HG02623 (cell line): Measurements from ENCODE around the gene PYGB.
"Not testable (repeated sequence)": the region's sequence is repeated elsewhere in the genome, so short reads cannot be mapped to it uniquely, and the experiment has no call there.

ENCODE experiments used
- ATAC-seq: cut with Tn5 transposase; IDR thresholded peaks from one replicate; pipeline ENCODE4 v1.9.1; 2021; ENCODE audit warnings: moderate library complexity; ENCODE audit not compliant: unreplicated experiment

The PYGB gene

GRCh38 chr20:25310268-25310920, 62.5 kb downstream of the PYGB start:
- ATAC-seq: peak; percentile 91

DNA sequence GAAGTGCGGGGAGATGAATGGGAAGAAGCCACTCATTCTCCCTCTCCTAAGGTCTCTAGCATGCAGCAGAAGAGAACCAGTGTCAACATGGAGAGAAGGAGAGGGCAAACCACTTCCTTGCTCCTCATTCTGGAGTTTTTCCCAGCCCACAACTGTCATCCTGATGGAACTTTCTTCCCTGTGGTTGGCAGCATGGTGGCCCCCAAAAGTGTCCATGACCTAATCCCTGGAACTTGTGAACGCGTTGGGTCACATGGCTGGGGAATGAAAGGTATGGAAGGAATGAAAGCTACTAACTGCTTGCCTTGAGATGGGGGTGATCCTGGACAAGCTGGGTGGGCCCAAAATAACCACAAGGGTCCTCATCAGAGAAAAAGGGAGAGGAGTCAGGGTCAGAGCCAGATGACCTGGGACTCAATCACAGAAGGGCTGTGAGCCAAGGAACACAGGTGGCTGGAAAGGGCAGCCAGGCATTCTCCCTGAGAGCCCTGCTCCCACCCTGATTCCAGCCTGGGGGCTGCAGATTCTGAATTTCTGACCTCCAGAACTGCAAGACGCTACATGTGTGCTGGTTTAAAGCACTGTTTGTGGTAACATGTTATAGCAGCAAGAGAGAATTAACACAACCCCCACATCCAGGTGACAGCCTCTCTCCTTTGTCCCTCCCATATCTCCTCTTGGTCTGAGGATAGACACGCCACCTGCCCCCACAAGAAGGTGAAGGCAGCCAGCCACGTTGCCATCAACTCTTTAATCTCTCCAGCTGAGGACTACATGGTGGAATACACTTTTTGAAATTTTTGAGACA, 63.2 kb downstream of the PYGB start:
- no peak for ATAC-seq

- not testable (repeated sequence) for ATAC-seq
These were observed 64.8 kb downstream of the PYGB start for GRCh38 chr20:25312716-25313115.

- no peak for ATAC-seq
These were observed 65.7 kb downstream of the PYGB start for GRCh38 chr20:25313593-25313992.

DNA sequence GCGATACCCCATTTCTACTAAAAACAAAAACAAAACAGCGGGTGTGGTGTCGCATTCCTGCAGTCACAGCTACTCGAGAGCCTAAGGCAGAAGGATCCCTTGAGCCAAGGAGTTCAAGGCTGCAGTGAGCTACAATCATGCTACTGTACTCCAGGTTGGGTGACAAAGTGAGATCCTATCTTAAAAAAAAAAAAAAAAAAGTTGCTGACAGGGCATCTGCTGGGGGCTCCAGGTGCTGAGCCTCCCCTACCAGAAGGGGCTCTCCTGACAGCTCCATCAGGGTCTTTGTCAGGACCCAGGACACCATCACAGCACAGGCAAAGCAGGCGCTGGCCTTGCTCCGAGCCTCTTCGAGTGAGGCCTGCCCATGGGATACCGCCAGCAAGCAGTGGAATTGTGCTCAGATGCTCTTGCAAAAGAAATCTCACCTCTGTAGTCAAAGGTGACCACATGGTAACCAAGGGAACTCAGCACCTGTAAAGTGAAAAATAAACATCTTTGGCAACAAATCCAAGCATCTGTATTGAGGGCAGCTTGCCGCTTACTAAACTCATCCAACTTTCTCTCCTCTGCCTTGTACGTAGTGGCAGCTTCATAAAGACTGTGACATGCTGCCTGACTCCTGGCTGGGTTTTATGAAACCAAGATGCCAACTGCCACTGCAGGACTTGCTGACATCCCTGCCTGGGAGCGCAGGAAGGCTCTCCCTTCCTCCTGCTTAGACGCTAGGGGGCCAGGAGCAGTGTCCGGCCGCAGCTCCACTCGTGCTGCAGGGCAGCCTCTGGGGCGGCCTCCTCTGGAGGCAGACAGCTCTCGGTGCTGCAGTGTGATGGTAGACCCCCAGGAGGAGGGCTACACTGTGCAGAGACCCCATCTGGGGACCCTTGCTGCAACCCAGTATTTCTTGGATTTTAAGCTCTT, 66.9 kb downstream of the PYGB start:
- no peak for ATAC-seq

- no peak for ATAC-seq
These were observed 67.7 kb downstream of the PYGB start for GRCh38 chr20:25315418-25316210.

DNA sequence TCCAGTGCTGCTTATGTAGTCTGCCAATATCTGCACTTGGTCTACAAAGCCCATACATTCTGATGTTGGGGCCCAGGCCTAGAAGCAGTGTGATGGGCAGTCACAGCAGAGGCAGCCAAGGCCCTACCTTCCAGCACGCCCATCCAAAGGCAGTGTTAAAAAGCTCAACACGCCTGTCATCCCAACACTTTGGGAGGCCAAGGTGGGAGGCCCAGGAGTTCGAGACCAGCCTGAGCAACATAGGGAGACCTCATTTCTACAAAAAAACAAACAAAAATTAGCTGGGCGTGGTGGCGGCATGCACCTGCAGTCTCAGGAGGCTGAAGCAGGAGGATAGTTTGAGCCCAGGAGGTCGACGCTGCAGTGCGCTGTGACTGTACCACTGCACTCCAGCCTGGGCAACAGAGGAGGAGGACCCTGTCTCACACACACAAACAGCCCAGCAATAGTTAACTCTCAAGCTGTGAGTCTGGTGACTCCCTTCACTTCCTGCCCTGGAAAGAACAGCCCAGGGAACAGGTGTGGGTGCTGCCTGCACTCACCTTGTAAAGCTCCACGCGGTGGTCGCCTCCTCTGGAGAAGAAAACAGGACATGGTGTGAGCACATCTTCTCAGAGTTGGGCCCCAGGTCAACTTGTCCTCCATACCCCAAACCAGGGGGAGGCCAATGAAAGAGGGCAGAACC, 68.8 kb downstream of the PYGB start:
- no peak for ATAC-seq

- no peak for ATAC-seq
These were observed 69.6 kb downstream of the PYGB start for GRCh38 chr20:25317351-25318075.

DNA sequence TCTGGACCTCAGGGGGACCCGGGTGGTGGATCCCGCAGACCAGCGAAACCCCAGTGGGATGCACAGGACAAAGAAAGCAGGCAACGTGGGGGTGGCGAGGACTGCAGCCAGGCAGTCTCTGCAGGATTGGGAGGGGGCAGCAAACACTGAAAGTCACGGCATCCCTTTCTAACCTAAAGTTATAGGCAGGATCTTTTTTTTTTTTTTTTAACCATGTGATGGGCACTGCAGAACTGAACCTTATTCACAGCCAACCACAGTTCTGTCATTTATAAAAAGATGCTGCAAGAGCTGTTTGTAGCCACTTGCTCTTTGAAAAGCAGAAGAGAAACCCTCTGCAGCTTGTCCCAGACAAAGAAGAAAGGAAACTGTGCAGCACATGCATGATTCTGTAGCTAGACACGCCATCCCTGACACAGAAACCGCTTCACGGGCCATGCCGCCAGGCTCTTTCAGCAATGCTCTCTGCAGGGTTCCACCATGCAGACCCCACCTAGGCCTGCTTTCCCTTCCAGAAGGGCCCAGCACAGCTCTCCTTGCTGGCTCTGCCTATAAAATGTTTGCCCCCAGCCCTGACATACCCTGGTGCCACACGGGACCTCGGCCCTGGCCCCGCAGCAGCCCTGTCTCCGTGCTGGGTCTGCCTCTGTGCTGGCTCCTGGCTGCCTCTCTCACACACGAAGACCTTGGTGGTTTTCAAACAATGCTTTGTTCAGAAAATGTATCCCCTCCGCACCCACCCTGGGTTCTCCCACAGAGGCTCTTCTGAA, 70.8 kb downstream of the PYGB start:
- peak; percentile 91 for ATAC-seq

- ATAC-seq: no peak
These were observed 71.6 kb downstream of the PYGB start for GRCh38 chr20:25319241-25320034.

GRCh38 chr20:25320035-25320800, 72.3 kb downstream of the PYGB start:
- no peak for ATAC-seq

- ATAC-seq: no peak
These were observed 73.5 kb downstream of the PYGB start for GRCh38 chr20:25321262-25321831.

- ATAC-seq: no peak
These were observed 74.1 kb downstream of the PYGB start for GRCh38 chr20:25321991-25322390.

- no peak for ATAC-seq
These were observed 75.8 kb downstream of the PYGB start for GRCh38 chr20:25323496-25324246.

DNA sequence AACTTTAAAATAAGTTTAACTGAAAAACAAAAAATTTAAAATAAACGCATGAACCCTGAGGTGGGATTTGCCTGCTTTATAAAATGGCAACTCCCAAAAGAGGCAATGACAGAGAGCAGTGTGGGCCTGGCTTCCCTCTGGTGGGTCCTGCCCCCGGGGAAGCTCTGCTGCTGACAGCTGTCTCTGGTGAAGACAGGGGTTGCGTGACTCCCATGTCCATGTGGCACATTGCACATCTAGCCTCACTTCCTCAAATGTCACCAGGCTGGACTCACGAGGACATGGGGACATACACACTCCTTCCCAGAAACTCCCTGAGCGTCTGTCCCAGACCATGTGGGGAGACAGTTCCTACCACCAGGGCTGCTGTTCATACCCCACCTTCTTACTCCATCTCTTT, 76.5 kb downstream of the PYGB start:
- ATAC-seq: no peak

DNA sequence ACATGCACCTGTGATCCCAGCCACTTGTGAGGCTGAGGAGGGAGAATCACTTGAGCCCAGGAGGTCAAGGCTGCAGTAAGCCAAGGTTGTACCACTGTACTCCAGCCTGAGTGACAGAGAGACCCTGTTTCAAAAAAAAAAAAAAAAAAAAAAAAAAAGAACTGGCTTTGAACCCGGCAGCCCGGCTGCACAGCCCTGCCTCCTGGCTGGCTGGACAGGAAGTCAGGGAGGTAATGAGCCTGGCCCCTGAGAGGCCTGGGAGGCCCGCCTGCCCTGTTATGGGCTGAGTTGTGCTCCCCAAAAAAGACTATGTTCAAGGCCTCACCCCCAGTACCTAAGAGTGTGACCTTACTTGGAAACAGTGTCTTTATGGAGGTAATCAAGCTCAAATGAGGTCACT, 77.2 kb downstream of the PYGB start:
- ATAC-seq: no peak
